DOHH2 (cell line): ENCODE data around the gene CCNO.

Source experiments
- CTCF ChIP-seq: fragments of 200-600 bp; sonication (generic); IDR thresholded peaks from one replicate; pipeline ENCODE4 v1.5.1; 2014; ENCODE audit warnings: antibody characterized with exemption, mild to moderate bottlenecking, low read depth, low read length; ENCODE audit not compliant: poor library complexity, severe bottlenecking
- EZH2phosphoT487 ChIP-seq: fragments of 200-600 bp; sonication (generic); IDR thresholded peaks from 2 replicates; pipeline ENCODE4 v1.6.1; 2017; ENCODE audit warnings: borderline replicate concordance, mild to moderate bottlenecking, antibody characterized with exemption, low read length, moderate library complexity, mixed read lengths

- TF ChIP-seq CTCF (no peak), EZH2phosphoT487 (no peak)
Measured at GRCh38 chr5:55191165-55191564, 42.2 kb downstream of the CCNO start.
